DOHH2 (cell line): ENCODE measurements around the gene RNF175.
A peak's percentile ranks its signal among the peaks of the same experiment; 100 is the strongest.

Experiments used
- H3F3A ChIP-seq: fragments of 200-600 bp; sonication (generic), shearing (Covaris generic); 2 replicates; pipeline ENCODE4 v1.6.0; 2016; ENCODE audit warnings: antibody characterized with exemption, mild to moderate bottlenecking; ENCODE audit not compliant: control insufficient read depth, insufficient read depth
- H3K27ac ChIP-seq: fragments of 200-600 bp; sonication (generic); 2 replicates; pipeline ENCODE4 v1.5.1; 2014; ENCODE audit warnings: low read depth, mild to moderate bottlenecking, low read length, moderate library complexity
- H3K27me3 ChIP-seq: fragments of 200-600 bp; sonication (generic); 2 replicates; pipeline ENCODE4 v1.6.1; 2014; ENCODE audit warnings: mild to moderate bottlenecking, low read length, mixed read lengths; ENCODE audit not compliant: control insufficient read depth
- H3K36me3 ChIP-seq: fragments of 200-600 bp; sonication (generic); 2 replicates; pipeline ENCODE4 v1.6.1; 2014; ENCODE audit warnings: mild to moderate bottlenecking, low read length, moderate library complexity, mixed read lengths; ENCODE audit not compliant: control insufficient read depth
- H3K4me1 ChIP-seq: fragments of 200-600 bp; sonication (generic); 2 replicates; pipeline ENCODE4 v1.6.1; 2014; ENCODE audit warnings: mild to moderate bottlenecking, low read length, mixed read lengths; ENCODE audit not compliant: control insufficient read depth
- H3K4me2 ChIP-seq: fragments of 200-600 bp; sonication (generic); 2 replicates; pipeline ENCODE4 v1.6.0; 2014; ENCODE audit warnings: mild to moderate bottlenecking, low read length, moderate library complexity
- H3K4me3 ChIP-seq: fragments of 200-600 bp; sonication (generic); 2 replicates; pipeline ENCODE4 v1.5.1; 2014; ENCODE audit warnings: mild to moderate bottlenecking, low read length, mixed read lengths
- H3K79me2 ChIP-seq: fragments of 200-600 bp; sonication (generic); 2 replicates; pipeline ENCODE4 v1.6.1; 2014; ENCODE audit warnings: mild to moderate bottlenecking, low read length, mixed read lengths; ENCODE audit not compliant: control insufficient read depth
- H3K9me2 ChIP-seq: fragments of 200-600 bp; sonication (generic); replicated peaks from 2 replicates; pipeline ENCODE4 v1.6.1; 2014; ENCODE audit warnings: mild to moderate bottlenecking, low read length, mixed read lengths; ENCODE audit not compliant: control insufficient read depth
- H3K9me3 ChIP-seq: fragments of 200-600 bp; sonication (generic); 2 replicates; pipeline ENCODE4 v1.6.1; 2014; ENCODE audit warnings: antibody characterized with exemption, low read length, mixed read lengths; ENCODE audit not compliant: control insufficient read depth, insufficient read depth
- H4K20me1 ChIP-seq: fragments of 200-600 bp; sonication (generic); 2 replicates; pipeline ENCODE4 v1.6.0; 2014; ENCODE audit warnings: low read depth, mild to moderate bottlenecking, antibody characterized with exemption, low read length, moderate library complexity; ENCODE audit not compliant: control insufficient read depth, insufficient read depth
- EZH2phosphoT487 ChIP-seq: fragments of 200-600 bp; sonication (generic); IDR thresholded peaks from 2 replicates; pipeline ENCODE4 v1.6.1; 2017; ENCODE audit warnings: borderline replicate concordance, mild to moderate bottlenecking, antibody characterized with exemption, low read length, moderate library complexity, mixed read lengths
- TF ChIP-seq, protein P1 (sequence below): fragments of 200-600 bp; sonication (generic); IDR thresholded peaks from one replicate; pipeline ENCODE4 v1.5.1; 2014; ENCODE audit warnings: antibody characterized with exemption, mild to moderate bottlenecking, low read depth, low read length; ENCODE audit not compliant: poor library complexity, severe bottlenecking

RNF175 gene

DNA sequence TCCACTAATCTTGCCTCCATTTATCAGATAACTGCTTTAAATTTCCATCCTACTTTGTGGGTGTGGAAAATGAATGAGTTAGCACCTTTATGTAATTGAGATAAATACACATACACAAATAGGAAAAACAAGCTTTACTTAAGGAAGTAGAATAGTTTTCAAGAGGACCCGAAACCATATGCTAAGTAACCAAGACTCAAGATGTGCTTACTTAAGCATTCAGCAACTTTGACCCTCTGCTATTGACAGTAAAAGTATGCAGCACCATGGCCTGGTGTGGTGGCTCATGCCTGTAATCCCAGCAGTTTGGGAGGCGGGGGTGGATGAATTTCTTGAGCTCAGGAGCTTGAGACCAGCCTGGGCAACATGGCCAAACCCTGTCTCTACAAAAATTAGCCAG is 29.9 kb downstream of the RNF175 start:
- TF ChIP-seq, protein P1, sequence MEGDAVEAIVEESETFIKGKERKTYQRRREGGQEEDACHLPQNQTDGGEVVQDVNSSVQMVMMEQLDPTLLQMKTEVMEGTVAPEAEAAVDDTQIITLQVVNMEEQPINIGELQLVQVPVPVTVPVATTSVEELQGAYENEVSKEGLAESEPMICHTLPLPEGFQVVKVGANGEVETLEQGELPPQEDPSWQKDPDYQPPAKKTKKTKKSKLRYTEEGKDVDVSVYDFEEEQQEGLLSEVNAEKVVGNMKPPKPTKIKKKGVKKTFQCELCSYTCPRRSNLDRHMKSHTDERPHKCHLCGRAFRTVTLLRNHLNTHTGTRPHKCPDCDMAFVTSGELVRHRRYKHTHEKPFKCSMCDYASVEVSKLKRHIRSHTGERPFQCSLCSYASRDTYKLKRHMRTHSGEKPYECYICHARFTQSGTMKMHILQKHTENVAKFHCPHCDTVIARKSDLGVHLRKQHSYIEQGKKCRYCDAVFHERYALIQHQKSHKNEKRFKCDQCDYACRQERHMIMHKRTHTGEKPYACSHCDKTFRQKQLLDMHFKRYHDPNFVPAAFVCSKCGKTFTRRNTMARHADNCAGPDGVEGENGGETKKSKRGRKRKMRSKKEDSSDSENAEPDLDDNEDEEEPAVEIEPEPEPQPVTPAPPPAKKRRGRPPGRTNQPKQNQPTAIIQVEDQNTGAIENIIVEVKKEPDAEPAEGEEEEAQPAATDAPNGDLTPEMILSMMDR = no peak
- no peak for TF ChIP-seq EZH2phosphoT487
- H3K27me3 ChIP-seq = no peaks in the 10 kb centered on the region
- H3K36me3 ChIP-seq = no peaks in the 10 kb centered on the region
- H4K20me1 ChIP-seq = no peaks in the 10 kb centered on the region
- H3K9me2 ChIP-seq = no peaks in the 10 kb centered on the region
- H3K9me3 ChIP-seq = no peaks in the 10 kb centered on the region
- no peaks in the 10 kb centered on the region for H3F3A ChIP-seq
- H3K4me1 ChIP-seq = peaks cover 63% of the 10 kb centered on the region
- peak overlapping the region; percentile 34 for H3K4me2 ChIP-seq
- H3K27ac ChIP-seq = no peak overlapping the region
- H3K4me3 ChIP-seq = no peak overlapping the region
- H3K79me2 ChIP-seq = no peaks in the 10 kb centered on the region

DNA sequence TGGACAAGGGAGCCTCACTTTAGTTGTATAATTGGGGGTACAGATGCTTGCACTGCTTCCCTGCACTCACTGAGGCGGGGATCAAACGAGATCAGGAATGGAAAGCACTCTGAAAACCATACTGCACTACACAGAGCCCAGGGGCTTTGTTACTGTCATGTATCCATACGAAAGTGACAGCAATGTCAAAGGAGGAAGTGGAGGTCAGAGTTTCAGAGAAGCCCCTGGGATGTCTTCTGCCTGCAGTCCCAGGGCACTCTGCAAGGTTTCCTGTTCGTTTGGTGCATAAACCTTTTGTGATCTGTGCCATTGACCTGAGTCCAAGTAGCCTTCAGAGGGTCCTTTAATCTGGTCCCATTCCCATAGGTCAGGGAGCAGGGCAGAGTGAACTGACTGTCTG is 31.2 kb downstream of the RNF175 start:
- peaks cover 63% of the 10 kb centered on the region for H3K4me1 ChIP-seq
- H3K27me3 ChIP-seq = no peaks in the 10 kb centered on the region
- peak overlapping the region; percentile 63 for H3K4me2 ChIP-seq
- H3K4me3 ChIP-seq = peak overlapping the region; percentile 49
- no peaks in the 10 kb centered on the region for H4K20me1 ChIP-seq
- no peaks in the 10 kb centered on the region for H3K9me3 ChIP-seq
- no peaks in the 10 kb centered on the region for H3F3A ChIP-seq
- no peaks in the 10 kb centered on the region for H3K79me2 ChIP-seq
- no peaks in the 10 kb centered on the region for H3K36me3 ChIP-seq
- H3K9me2 ChIP-seq = no peaks in the 10 kb centered on the region
- peak overlapping the region; percentile 30 for H3K27ac ChIP-seq
- no peak for TF ChIP-seq EZH2phosphoT487
- TF ChIP-seq, protein P1 = no peak

DNA sequence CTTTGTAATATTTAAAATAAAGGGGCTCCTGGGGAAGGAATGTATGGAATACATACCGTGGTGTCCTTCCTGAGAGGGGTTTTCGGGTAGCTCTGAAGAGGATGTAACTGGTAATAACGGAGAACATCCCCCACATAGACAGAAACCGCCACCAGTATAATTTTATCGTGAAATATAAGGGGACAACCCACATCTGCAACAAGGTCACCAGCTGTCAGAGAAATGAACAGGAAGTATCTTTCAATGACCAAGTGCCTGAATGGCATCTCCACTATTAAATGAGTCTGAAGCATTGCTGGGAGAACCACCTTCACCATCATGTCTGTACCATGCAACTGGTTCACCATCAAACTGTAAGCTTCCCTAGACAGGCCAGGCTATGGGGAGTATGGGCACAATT is 31.7 kb downstream of the RNF175 start:
- H3K9me3 ChIP-seq = no peaks in the 10 kb centered on the region
- no peaks in the 10 kb centered on the region for H3K27me3 ChIP-seq
- H3K9me2 ChIP-seq = no peaks in the 10 kb centered on the region
- H3K4me3 ChIP-seq = peak overlapping the region; percentile 49
- peak overlapping the region; percentile 63 for H3K4me2 ChIP-seq
- no peak for TF ChIP-seq EZH2phosphoT487
- TF ChIP-seq, protein P1 = no peak
- H3K4me1 ChIP-seq = peaks cover 63% of the 10 kb centered on the region
- H4K20me1 ChIP-seq = no peaks in the 10 kb centered on the region
- no peaks in the 10 kb centered on the region for H3K79me2 ChIP-seq
- H3K36me3 ChIP-seq = no peaks in the 10 kb centered on the region
- H3K27ac ChIP-seq = peak overlapping the region; percentile 30
- H3F3A ChIP-seq = no peaks in the 10 kb centered on the region

DNA sequence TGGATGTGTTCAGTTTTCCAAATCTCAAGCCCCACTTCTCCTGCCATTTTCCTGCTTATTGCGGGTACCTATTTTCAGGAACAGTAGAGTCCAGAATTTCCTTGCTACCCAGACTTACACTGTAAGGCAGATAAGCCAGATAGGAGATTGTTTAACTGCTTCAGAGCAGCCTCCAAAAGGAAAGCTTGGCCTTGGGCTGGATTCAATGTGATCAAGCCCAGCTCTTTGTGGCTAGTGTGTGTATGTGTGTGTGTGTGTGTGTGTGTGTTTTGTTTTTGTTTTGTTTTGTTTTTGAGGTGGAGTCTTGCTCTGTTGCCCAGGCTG is 34.0 kb downstream of the RNF175 start:
- TF ChIP-seq EZH2phosphoT487 = no peak
- TF ChIP-seq, protein P1 = no peak
- no peak overlapping the region for H3K27ac ChIP-seq
- no peaks in the 10 kb centered on the region for H3K27me3 ChIP-seq
- no peaks in the 10 kb centered on the region for H3K36me3 ChIP-seq
- no peak overlapping the region for H3K4me3 ChIP-seq
- peaks cover 58% of the 10 kb centered on the region for H3K4me1 ChIP-seq
- H3K79me2 ChIP-seq = no peaks in the 10 kb centered on the region
- no peaks in the 10 kb centered on the region for H4K20me1 ChIP-seq
- no peaks in the 10 kb centered on the region for H3F3A ChIP-seq
- H3K4me2 ChIP-seq = no peak overlapping the region
- no peaks in the 10 kb centered on the region for H3K9me2 ChIP-seq
- no peaks in the 10 kb centered on the region for H3K9me3 ChIP-seq
